NCI-H524 (cell line): ENCODE results near the gene KRT2.
"Not testable (repeated sequence)": the region's sequence is repeated elsewhere in the genome, so short reads cannot be mapped to it uniquely, and the experiment has no call there.

Source experiments
- DNase-seq, 2 experiments: peaks; one replicate each; lab custom pipeline; 2025; lab: John Stamatoyannopoulos, UW

Gene KRT2

DNA sequence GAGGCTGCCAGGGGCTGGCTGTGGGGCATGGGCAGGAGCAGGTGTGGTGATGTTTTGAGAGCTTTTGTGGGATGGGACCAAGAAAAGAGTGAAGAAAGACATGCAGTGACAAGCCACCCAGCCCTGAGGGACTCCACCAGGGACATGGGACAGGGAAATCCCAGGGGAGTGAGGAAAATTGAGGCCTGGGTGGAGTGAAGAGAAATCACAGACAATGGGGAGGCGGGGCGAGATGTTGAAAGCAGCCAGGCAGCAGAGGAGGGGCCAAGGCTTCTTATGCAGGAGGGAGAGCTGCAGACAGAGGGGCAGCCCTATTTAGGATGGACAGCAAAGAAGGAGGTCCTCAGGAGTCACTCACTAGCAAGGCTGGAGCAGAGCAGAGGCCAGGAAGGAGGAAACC, 32.4 kb upstream of the KRT2 start:
- no peak for DNase-seq

GRCh38 chr12:52683575-52684300, 31.7 kb upstream of the KRT2 start:
- DNase-seq = no peak

- no peak for DNase-seq
Observed at GRCh38 chr12:52682938-52683574, 31.0 kb upstream of the KRT2 start.

DNA sequence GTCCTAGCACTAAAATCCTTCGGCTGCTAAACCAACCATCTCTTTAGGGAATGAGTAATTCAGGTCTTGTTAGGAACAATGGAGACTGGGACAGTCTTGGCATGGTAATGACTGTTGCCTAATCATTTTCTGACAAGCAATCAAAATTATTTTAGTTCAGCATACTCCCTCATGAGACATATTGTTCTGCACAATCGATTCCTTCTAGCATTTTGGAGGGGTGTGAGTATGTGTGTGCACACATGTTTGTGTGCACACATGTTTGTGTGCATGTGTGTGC, 30.3 kb upstream of the KRT2 start:
- DNase-seq = no peak

- DNase-seq = no peak
Observed at GRCh38 chr12:52681526-52682380, 29.7 kb upstream of the KRT2 start.

GRCh38 chr12:52680363-52680762, 28.4 kb upstream of the KRT2 start, which contains the start of gene KRT1:
Gene KRT1, minus strand, starts transcription at chr12:52680407. Its CDS starts 59 bp downstream, at chr12:52680348.
- no peak for DNase-seq

GRCh38 chr12:52679875-52680274, 27.9 kb upstream of the KRT2 start:
- no peak for DNase-seq

GRCh38 chr12:52677671-52678070, 25.7 kb upstream of the KRT2 start:
- DNase-seq = no peak

GRCh38 chr12:52677126-52677525, 25.1 kb upstream of the KRT2 start:
- DNase-seq = no peak

DNA sequence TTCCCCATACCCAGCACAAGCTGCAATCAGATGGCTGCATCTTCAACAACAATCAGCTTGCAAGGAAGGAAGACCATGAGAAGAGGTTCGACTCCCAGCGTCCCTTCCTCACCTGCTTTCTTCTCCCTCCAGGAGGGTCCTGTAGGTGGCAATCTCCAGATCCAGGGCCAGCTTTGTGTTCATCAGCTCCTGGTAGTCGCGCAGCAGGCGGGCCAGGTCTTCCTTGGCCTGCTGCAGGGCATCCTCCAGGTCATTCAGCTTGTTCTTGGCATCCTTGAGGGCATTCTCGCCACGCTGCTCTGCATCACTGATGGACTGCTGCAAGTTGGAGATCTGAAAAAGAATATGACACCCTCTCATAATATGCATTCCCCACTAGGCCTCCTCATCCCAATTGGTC, 24.2 kb upstream of the KRT2 start:
- no peak for DNase-seq

DNA sequence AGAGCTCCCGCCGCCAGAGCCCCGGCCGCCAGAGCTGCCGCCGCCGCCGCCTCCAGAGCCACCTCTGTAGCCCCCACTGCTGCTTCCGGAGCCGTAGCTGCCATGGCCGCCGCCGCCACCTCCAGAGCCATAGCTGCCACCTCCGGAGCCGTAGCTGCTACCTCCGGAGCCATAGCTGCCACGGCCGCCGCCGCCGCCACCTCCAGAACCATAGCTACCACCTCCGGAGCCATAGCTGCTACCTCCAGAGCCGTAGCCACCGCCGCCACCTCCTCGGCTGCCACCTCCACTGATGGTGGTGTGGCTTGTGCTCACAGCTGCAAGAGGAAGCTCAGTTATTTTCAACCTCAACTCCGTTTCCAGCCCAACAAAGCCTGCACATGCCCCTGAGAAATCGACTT, 23.3 kb upstream of the KRT2 start:
- no peak for DNase-seq

DNA sequence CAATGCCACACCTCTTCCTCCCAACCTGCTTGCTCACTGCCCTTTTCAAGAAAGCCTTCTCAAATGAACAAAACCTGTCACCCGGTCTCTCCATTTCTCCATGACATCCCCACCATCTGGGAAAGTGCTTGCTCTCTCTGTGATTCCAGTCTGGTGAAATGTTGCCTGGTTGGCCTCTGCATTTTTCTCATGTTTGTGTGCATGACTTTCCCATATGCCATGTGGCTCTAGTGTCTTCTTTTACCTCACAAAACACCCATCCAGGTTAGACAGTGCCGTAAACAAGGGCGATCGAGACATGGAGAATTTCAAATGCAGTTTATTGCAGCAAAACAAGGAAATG, 22.4 kb upstream of the KRT2 start:
- DNase-seq = no peak

DNA sequence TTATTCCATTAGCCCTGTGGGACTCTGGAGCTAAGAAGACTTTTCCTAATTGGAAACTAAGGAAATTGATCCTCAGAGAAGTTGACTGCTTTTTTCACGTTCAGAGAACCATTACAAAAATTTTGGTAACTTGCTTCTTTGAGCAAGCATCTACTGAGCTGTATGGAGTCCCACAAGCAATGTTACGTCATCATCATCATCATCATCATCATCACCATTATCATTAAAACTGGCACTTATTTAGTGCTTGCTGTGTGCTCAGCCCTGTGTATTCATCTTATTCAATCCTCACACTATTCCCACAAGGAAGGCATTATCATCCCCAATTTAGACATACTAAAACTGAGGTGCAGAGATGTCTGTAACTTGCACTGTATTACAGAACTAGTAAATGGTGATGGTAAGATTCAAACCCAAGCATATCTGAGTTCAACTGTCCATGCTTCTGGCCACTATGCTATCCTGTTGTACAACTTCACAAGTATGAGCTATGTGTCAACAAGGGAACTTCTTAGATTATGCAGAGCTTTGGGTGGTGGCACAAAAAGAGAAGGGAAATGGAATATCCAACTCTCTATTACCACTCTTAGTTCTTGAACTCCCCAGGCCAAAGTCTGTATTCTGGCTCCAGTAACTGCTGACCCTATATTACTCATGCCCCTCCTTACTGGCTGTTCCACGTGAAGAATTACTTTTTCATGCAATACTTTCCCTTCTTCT, 21.9 kb upstream of the KRT2 start:
- DNase-seq = no peak

DNA sequence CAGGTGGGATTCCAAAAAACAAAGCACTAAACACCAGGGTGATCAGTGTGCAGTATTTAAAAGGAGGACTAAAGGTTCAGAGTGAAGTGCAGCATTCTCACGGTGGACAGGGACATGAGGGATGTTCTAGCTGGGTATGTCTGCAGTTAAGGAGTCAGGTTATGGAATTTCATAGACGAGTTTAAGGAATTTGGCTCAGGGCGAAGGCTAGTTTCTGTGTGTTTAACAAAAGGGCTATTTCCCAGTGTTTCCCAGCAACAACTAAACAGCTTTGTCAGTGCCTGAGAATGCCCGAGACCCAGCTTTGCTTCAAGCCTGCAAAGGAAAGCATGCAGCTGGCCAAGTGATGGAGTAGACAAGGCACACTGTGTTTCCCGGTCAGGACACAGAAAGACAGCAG, 21.2 kb upstream of the KRT2 start:
- DNase-seq = no peak

GRCh38 chr12:52672321-52672933, 20.4 kb upstream of the KRT2 start:
- no peak for DNase-seq

GRCh38 chr12:52670961-52671360, 18.9 kb upstream of the KRT2 start:
- no peak for DNase-seq

- no peak for DNase-seq
Observed at GRCh38 chr12:52670506-52670905, 18.5 kb upstream of the KRT2 start.

GRCh38 chr12:52669941-52670340, 17.9 kb upstream of the KRT2 start:
- DNase-seq = not testable (repeated sequence)

GRCh38 chr12:52669426-52669825, 17.4 kb upstream of the KRT2 start:
- DNase-seq = no peak

- no peak for DNase-seq
Observed at GRCh38 chr12:52667931-52668330, 15.9 kb upstream of the KRT2 start.

GRCh38 chr12:52667509-52667908, 15.5 kb upstream of the KRT2 start:
- peak in 1 of 2 experiments; percentile 29 for DNase-seq

- no peak for DNase-seq
Observed at GRCh38 chr12:52666471-52666870, 14.5 kb upstream of the KRT2 start.
